HepG2 (cell line): Measurements from ENCODE around the gene SLC25A1. TPM values are rescaled to one million over a fixed set of nuclear protein-coding genes. Genes with fewer than 3 reads are reported as not detected.

ENCODE experiments used
- ATAC-seq: fragments of 200-7000 bp; cut with Tn5 transposase; 3 replicates; pipeline ENCODE4 v1.9.1; 2020; ENCODE audit warnings: mild to moderate bottlenecking, moderate library complexity
- BruUV-seq: library from RNA; stranded (reverse); fragments of 400-500 nt; replicated peaks from 2 replicates; lab custom pipeline; 2021; lab: Mats Ljungman, UMichigan
- CTCF ChIA-PET: fragments of 300-600 bp; formaldehyde crosslinking; extraction: SDS; loops from one replicate; lab custom pipeline; 2021; ENCODE audit warnings: low total read pairs, inconsistent platforms, low intra/inter-chr PET ratio; lab: Yijun Ruan, JAX
- POLR2A ChIA-PET: fragments of 350-600 bp; sonication (Branson Sonifier 250); formaldehyde crosslinking; loops from one replicate; lab custom pipeline; 2020; ENCODE audit warnings: antibody characterized with exemption, inconsistent platforms; lab: Yijun Ruan, JAX
- DNase-seq: peaks from one replicate; pipeline ENCODE4 v3.0.0-alpha.2; 2015; ENCODE audit warnings: low spot score
- FAIRE-seq: peaks from 3 replicates; lab custom pipeline; 2011; peaks lifted over from hg19 to GRCh38; lab: Jason Lieb, UNC
- H2AFZ ChIP-seq: one replicate; pipeline ENCODE4 v1.6.1; 2011; ENCODE audit warnings: low read length, inconsistent platforms
- H3K27ac ChIP-seq: fragments of 300-600 bp; 3 replicates; pipeline ENCODE4 v1.8.0; 2011; ENCODE audit warnings: mixed run types, mild to moderate bottlenecking, mixed read lengths, low read length, inconsistent platforms; ENCODE audit not compliant: insufficient read depth; ENCODE audit errors: extremely low read length
- H3K27me3 ChIP-seq, 2 experiments: fragments of 200-600 bp in 1 of 2; 2 replicates in 1 of 2; 3 replicates in 1 of 2; pipeline versions ENCODE4 v1.6.0 to v1.8.0; 2011; ENCODE audit warnings: low read length in 2 of 2, mild to moderate bottlenecking in 2 of 2, moderate library complexity in 2 of 2, inconsistent platforms in 1 of 2; ENCODE audit not compliant: insufficient read depth in 2 of 2, control insufficient read depth in 1 of 2
- H3K36me3 ChIP-seq, 2 experiments: fragments of 200-600 bp in 1 of 2; replicated peaks in 1 of 2; 2 replicates in 1 of 2; 3 replicates in 1 of 2; pipeline versions ENCODE4 v1.5.1 to v1.8.0; 2011; ENCODE audit warnings: low read length in 2 of 2, inconsistent platforms in 1 of 2; ENCODE audit not compliant: insufficient read depth in 2 of 2, control insufficient read depth in 1 of 2
- H3K4me1 ChIP-seq: 2 replicates; pipeline ENCODE4 v1.5.1; 2012; ENCODE audit warnings: low read length, inconsistent platforms; ENCODE audit not compliant: insufficient read depth
- H3K4me2 ChIP-seq: 2 replicates; pipeline ENCODE4 v1.6.0; 2011; ENCODE audit warnings: low read depth, low read length, inconsistent platforms
- H3K4me3 ChIP-seq, 3 experiments: fragments of 200-600 bp in 1 of 3; sonication (generic), shearing (Covaris generic) in 1 of 3; replicated peaks in 1 of 3; 2 replicates each; pipeline ENCODE4 v1.5.1; 2011 to 2016; ENCODE audit warnings: low read length in 3 of 3, inconsistent platforms in 2 of 3, low read depth in 2 of 3, mild to moderate bottlenecking in 2 of 3, control low read depth in 1 of 3, mixed read lengths in 1 of 3; ENCODE audit not compliant: insufficient read depth in 1 of 3
- H3K79me2 ChIP-seq: one replicate; pipeline ENCODE4 v1.6.1; 2011; ENCODE audit warnings: low read length, inconsistent platforms; ENCODE audit not compliant: insufficient read depth
- H3K9ac ChIP-seq: 2 replicates; pipeline ENCODE4 v1.6.0; 2011; ENCODE audit warnings: mild to moderate bottlenecking, low read depth, low read length, inconsistent platforms; ENCODE audit not compliant: insufficient read depth
- H3K9me3 ChIP-seq: 2 replicates; pipeline ENCODE4 v1.5.1; 2012; ENCODE audit warnings: mild to moderate bottlenecking, low read length
- H4K20me1 ChIP-seq: 2 replicates; pipeline ENCODE4 v1.6.0; 2011; ENCODE audit warnings: inconsistent platforms, mild to moderate bottlenecking, low read length, moderate library complexity; ENCODE audit not compliant: insufficient read depth
- BRCA1 ChIP-seq: sonication (generic); formaldehyde crosslinking; IDR thresholded peaks from 2 replicates; pipeline ENCODE4 v1.4.0; 2020; ENCODE audit warnings: missing genetic modification reagents
- ETV5 ChIP-seq: IDR thresholded peaks from 2 replicates; pipeline ENCODE4 v1.6.1; 2018; ENCODE audit warnings: missing biosample characterization, missing genetic modification reagents, inconsistent platforms, borderline replicate concordance
- MAFK ChIP-seq, 2 experiments: IDR thresholded peaks in 1 of 2; conservative IDR thresholded peaks in 1 of 2; 2 replicates each; pipeline ENCODE4 v1.6.1; 2011; ENCODE audit warnings: improper control_type of control experiment in 2 of 2, low read length in 2 of 2
- ZNF207 ChIP-seq: fragments of 450-650 bp; IDR thresholded peaks from 2 replicates; pipeline ENCODE4 v1.6.1; 2016; ENCODE audit warnings: antibody characterized with exemption, borderline replicate concordance
- ZNF670 ChIP-seq: sonication (generic); formaldehyde crosslinking; IDR thresholded peaks from 2 replicates; pipeline ENCODE4 v1.8.0; 2022; ENCODE audit warnings: mild to moderate bottlenecking, missing genetic modification reagents, borderline replicate concordance
- ZNF703 ChIP-seq: sonication (generic); formaldehyde crosslinking; IDR thresholded peaks from 2 replicates; pipeline ENCODE4 v1.5.1; 2020; ENCODE audit warnings: missing genetic modification reagents, mild to moderate bottlenecking, moderate library complexity, borderline replicate concordance
- WGBS: methylation state at CpG from one replicate; pipeline ENCODE4 v1.1.6; 2017; ENCODE audit warnings: low lambda C conversion rate; 5-methylcytosine and 5-hydroxymethylcytosine counted together
- in situ Hi-C: cut with HindIII; loops from 2 replicates; pipeline ENCODE4 v1.10.0; 2017; ENCODE audit warnings: low pct_unique_long_range_greater_than_20kb; ENCODE audit not compliant: extremely low pct_ligation_motif_present
- intact Hi-C: fragments of 100-400 bp; cut with micrococcal nuclease; formaldehyde crosslinking; loops from one replicate; pipeline ENCODE4 v1.10.0; 2022; ENCODE audit not compliant: unreplicated experiment
- polyA plus RNA-seq, 8 experiments: library from polyadenylated mRNA; depleted of rRNA in 3 of 8; stranded (reverse) in 7 of 8; unstranded in 1 of 8; fragments of >200 nt; fragmentation: Illumina TruSeq in 4 of 8; extraction: Trizol in 4 of 8; gene quantifications; 2 replicates each; pipeline versions ENCODE4 v1.2.1 to v1.2.3, GENCODE V29; 2011 to 2016; ENCODE audit warnings: low read depth in 4 of 8, missing spikeins in 1 of 8, mixed read lengths in 1 of 8; ENCODE audit not compliant: insufficient read depth in 1 of 8
- total RNA-seq, 5 experiments: library from RNA; depleted of rRNA; stranded (reverse); fragments of >200 nt; fragmentation: Illumina TruSeq; extraction: Trizol; gene quantifications; 2 replicates each; pipeline ENCODE4 v1.2.3, GENCODE V29; 2016; ENCODE audit warnings: low read depth in 1 of 5
- TF ChIP-seq, protein P1 (sequence below), 2 experiments: IDR thresholded peaks; 2 replicates each; pipeline ENCODE4 v1.6.1; 2011 to 2012; ENCODE audit warnings: low read length in 2 of 2, borderline replicate concordance in 1 of 2, low read depth in 1 of 2, mild to moderate bottlenecking in 1 of 2, moderate library complexity in 1 of 2
- TF ChIP-seq, protein P2 (sequence below): sonication (generic); formaldehyde crosslinking; IDR thresholded peaks from 2 replicates; pipeline ENCODE4 v1.4.0; 2020; ENCODE audit warnings: missing genetic modification reagents

SLC25A1 gene
- total and polyA plus RNA-seq, 2 of the 13 experiments (the other 11 are each of a cell fraction or from before 2014, with no cell fraction given) = 49.4 to 161 TPM

DNA sequence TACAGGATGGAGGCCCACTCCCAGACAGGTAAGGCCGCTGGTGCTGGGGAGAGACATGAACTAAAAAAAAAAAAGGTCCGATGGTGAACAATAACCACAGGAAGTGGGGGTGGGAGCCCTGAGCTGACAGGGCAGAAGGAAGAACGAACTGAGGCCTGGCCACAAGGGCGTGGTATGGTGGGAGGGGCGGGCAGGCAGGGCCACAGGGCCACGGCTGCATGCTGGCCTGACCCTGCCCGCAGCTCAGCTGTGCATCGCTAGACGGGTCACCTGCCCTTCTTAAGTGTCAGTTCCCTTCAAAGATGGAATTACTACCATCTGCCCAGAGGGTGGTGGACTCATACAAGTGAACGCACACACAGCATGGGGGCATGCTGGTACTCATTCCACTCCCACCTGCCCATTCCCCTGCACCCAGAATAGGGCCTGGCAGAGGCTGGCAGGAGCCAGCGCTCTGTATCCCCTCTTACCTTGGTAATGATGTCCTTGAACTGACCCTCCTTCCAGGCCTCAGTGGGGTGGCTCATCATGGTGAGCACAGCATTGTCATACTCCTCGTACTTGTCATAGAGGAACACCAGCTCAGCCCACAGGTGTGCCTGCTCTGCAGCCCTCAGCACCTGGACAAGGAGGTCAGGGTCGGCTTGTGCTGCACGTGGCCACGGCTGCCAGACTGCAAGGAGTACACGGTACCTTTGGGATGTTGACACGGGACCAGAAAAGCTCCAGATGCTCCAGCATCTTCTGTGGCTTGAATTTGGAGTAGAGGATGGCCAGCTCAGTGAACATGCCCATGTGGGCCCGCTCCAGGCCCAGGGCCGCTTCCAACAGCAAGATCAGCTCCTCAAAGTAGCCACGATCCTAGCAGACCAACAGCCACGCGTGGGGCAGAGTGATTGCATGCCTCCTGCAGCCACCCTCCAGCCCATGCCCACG, 17.5 kb upstream of the SLC25A1 start:
- H3K79me2 ChIP-seq = no peaks in the 10 kb centered on the region
- ChIA-PET CTCF (no interaction called here), POLR2A (interaction anchor here (1.9 kb wide), 1 partner anchor 18 kb away, joined by 4 read pairs; the partner anchor contains the start of gene SLC25A1)
- no peaks in the 10 kb centered on the region for H3K9me3 ChIP-seq
- H3K27me3 ChIP-seq = no peaks in the 10 kb centered on the region
- 94% methylated on average over 16 of the region's 23 CpGs for whole genome bisulfite sequencing
- in situ Hi-C loops (no loop called here), intact Hi-C loops (no loop called here)
- no peak overlapping the region for H3K9ac ChIP-seq
- FAIRE-seq (no peak), ATAC-seq (no peak), DNase-seq (no peak)
- H3K27ac ChIP-seq = no peak overlapping the region
- H3K36me3 ChIP-seq = peaks cover 0 to 2% of the 10 kb centered on the region in 2 experiments; a peak in 3 of 5 replicates
- no peak overlapping the region for H2AFZ ChIP-seq
- no peak overlapping the region for H3K4me2 ChIP-seq
- H4K20me1 ChIP-seq = no peaks in the 10 kb centered on the region
- H3K4me3 ChIP-seq = no peak overlapping the region
- BruUV-seq = no TSS peak
- no peaks in the 10 kb centered on the region for H3K4me1 ChIP-seq
- no peak for TF ChIP-seq BRCA1 (CRISPR knock-in tag)
- no peak for TF ChIP-seq ZNF703
- TF ChIP-seq ZNF670 = no peak

DNA sequence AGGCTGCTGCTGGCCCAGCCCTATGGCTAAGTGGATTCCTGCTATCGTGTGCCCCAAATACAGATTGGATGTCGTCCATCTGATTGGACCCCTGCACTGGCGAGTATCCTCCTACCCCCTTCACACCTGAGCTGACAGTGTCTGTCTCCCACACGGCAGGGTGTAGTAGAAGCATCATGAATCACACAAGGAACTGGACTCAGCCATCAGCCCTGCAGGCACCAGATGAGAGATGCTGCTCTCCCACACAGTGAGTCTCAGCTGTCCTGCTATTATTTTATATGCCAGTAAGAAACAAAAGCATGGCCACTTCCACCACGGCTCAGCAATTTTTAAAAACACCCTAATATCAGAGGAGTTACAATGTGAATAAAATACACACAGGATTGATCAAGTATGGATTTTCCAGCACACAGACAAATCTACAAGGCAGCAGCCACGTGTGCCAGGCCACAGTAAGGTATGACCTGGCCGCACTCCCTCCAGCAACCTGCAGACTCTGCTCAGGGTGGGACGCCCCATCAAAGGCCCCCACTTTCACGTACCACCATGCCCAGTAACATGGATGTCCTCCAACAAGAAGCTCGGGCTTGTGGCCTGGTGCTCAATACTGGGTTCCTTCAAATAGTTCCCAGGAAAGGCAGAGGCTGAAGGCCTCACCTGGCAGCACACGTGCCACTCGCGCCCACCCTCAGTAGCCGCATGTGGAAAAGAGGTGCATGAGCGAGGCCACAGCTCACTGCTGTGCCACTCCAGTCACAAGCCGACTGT, 16.4 kb upstream of the SLC25A1 start:
- Histone ChIP-seq H3K36me3 (peaks cover 0 to 2% of the 10 kb centered on the region in 2 experiments; a peak in 3 of 5 replicates), H3K4me2 (no peak overlapping the region), H3K79me2 (no peaks in the 10 kb centered on the region), H2AFZ (no peak overlapping the region), H3K4me1 (no peaks in the 10 kb centered on the region), H3K27me3 (no peaks in the 10 kb centered on the region), H3K9me3 (no peaks in the 10 kb centered on the region), H3K27ac (no peak overlapping the region), H4K20me1 (no peaks in the 10 kb centered on the region), H3K9ac (no peak overlapping the region), H3K4me3 (no peak overlapping the region)
- BruUV-seq = no TSS peak
- ATAC-seq (no peak), DNase-seq (no peak), FAIRE-seq (no peak)
- TF ChIP-seq ZNF207 (no peak), MAFK (conservative IDR thresholded peaks at IDR 0.05 in 1 of 2, IDR thresholded peaks at IDR 0.05 in 1 of 2; ENCODE audit: low read length in 2 of 2) (0 out of 4 replicates have a peak, but pooled peaks of 1 of the 2 experiments have one; percentile 7), ETV5 (CRISPR knock-in tag) (no peak)
- TF ChIP-seq, protein P1, sequence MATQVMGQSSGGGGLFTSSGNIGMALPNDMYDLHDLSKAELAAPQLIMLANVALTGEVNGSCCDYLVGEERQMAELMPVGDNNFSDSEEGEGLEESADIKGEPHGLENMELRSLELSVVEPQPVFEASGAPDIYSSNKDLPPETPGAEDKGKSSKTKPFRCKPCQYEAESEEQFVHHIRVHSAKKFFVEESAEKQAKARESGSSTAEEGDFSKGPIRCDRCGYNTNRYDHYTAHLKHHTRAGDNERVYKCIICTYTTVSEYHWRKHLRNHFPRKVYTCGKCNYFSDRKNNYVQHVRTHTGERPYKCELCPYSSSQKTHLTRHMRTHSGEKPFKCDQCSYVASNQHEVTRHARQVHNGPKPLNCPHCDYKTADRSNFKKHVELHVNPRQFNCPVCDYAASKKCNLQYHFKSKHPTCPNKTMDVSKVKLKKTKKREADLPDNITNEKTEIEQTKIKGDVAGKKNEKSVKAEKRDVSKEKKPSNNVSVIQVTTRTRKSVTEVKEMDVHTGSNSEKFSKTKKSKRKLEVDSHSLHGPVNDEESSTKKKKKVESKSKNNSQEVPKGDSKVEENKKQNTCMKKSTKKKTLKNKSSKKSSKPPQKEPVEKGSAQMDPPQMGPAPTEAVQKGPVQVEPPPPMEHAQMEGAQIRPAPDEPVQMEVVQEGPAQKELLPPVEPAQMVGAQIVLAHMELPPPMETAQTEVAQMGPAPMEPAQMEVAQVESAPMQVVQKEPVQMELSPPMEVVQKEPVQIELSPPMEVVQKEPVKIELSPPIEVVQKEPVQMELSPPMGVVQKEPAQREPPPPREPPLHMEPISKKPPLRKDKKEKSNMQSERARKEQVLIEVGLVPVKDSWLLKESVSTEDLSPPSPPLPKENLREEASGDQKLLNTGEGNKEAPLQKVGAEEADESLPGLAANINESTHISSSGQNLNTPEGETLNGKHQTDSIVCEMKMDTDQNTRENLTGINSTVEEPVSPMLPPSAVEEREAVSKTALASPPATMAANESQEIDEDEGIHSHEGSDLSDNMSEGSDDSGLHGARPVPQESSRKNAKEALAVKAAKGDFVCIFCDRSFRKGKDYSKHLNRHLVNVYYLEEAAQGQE (IDR thresholded peaks at IDR 0.05; ENCODE audit: borderline replicate concordance in 1 of 2, low read depth in 1 of 2, low read length in 2 of 2) = no peak
- TF ChIP-seq, protein P2, sequence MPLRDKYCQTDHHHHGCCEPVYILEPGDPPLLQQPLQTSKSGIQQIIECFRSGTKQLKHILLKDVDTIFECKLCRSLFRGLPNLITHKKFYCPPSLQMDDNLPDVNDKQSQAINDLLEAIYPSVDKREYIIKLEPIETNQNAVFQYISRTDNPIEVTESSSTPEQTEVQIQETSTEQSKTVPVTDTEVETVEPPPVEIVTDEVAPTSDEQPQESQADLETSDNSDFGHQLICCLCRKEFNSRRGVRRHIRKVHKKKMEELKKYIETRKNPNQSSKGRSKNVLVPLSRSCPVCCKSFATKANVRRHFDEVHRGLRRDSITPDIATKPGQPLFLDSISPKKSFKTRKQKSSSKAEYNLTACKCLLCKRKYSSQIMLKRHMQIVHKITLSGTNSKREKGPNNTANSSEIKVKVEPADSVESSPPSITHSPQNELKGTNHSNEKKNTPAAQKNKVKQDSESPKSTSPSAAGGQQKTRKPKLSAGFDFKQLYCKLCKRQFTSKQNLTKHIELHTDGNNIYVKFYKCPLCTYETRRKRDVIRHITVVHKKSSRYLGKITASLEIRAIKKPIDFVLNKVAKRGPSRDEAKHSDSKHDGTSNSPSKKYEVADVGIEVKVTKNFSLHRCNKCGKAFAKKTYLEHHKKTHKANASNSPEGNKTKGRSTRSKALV (CRISPR knock-in tag) = no peak
- POLR2A ChIA-PET = interaction anchor here (1.6 kb wide), 1 partner anchor 16 kb away, joined by 4 read pairs; the partner anchor contains the start of gene SLC25A1
- CTCF ChIA-PET = no interaction called here
- WGBS = 92% methylated on average over 10 of the region's 16 CpGs
- intact Hi-C loops = no loop called here
- in situ Hi-C loops = no loop called here
